ENCODE results near the gene PPM1H.

The PPM1H gene

DNA sequence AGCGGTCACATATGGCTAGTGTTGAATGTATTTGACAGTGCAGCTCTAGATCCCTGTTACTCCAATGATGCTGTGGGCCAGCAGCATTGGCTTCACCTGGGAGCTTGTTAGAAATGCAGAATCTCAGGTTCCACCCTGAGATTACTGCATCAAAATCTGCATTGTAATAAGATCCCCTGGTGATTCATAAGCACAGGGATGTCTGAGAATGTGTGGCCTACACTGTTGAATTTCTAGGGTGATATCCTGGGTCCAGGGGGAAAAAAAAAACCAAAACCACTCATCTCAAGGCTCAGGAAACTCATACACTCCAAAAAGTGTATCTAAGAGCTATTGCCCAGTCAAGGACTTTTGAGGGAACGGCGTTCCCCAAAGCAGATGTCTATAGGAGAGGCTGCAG, 196.8 kb downstream of the PPM1H start:
- H2AFZ ChIP-seq (ENCODE audit: low read length): no peak overlapping the region
- no peak for TF ChIP-seq EZH2 (IDR thresholded peaks at IDR 0.05; ENCODE audit: borderline replicate concordance, low read length)

DNA sequence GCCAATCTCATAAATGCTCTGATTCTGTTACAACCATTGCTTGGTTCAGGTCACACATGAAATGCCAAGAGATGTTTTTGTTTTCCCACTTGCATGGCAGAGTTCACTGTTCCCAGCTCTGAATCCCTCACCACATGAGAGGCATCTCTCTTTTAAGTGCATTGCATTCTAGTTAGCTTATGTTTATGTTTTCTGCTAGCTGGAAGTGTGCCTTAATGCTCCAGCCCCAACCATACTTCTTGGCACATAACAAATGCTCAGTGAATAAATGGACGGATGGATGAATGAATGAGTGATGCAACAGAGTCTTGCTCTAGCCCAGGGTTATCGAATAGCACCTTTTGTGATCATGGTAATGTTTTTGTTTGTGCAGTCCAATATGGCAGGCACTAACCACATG, 197.3 kb downstream of the PPM1H start:
- H3K9ac ChIP-seq (ENCODE audit: low read length): no peak overlapping the region
- no peak overlapping the region for H3K4me2 ChIP-seq (ENCODE audit: low read length)
- no peaks in the 10 kb centered on the region for H4K20me1 ChIP-seq (ENCODE audit: insufficient read depth, low read length)
- H3K27me3 ChIP-seq (ENCODE audit: insufficient read depth, low read length): no peaks in the 10 kb centered on the region
- no peaks in the 10 kb centered on the region for H3K9me2 ChIP-seq (ENCODE audit: low read depth, low read length)
- no peak overlapping the region for H3K27ac ChIP-seq (ENCODE audit: low read depth, low read length, poor library complexity, severe bottlenecking)
- no peaks in the 10 kb centered on the region for H3K9me3 ChIP-seq (ENCODE audit: low read length)
- no peak for TF ChIP-seq EZH2 (IDR thresholded peaks at IDR 0.05; ENCODE audit: borderline replicate concordance, low read length)
- TF ChIP-seq, protein P1, sequence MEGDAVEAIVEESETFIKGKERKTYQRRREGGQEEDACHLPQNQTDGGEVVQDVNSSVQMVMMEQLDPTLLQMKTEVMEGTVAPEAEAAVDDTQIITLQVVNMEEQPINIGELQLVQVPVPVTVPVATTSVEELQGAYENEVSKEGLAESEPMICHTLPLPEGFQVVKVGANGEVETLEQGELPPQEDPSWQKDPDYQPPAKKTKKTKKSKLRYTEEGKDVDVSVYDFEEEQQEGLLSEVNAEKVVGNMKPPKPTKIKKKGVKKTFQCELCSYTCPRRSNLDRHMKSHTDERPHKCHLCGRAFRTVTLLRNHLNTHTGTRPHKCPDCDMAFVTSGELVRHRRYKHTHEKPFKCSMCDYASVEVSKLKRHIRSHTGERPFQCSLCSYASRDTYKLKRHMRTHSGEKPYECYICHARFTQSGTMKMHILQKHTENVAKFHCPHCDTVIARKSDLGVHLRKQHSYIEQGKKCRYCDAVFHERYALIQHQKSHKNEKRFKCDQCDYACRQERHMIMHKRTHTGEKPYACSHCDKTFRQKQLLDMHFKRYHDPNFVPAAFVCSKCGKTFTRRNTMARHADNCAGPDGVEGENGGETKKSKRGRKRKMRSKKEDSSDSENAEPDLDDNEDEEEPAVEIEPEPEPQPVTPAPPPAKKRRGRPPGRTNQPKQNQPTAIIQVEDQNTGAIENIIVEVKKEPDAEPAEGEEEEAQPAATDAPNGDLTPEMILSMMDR (IDR thresholded peaks at IDR 0.05; ENCODE audit: low read length): no peak
- H3K4me3 ChIP-seq (ENCODE audit: low read depth, low read length, poor library complexity, severe bottlenecking): no peak overlapping the region
- H3K36me3 ChIP-seq (ENCODE audit: insufficient read depth, low read length): no peaks in the 10 kb centered on the region
- H3K4me1 ChIP-seq (ENCODE audit: insufficient read depth, low read length, severe bottlenecking): no peaks in the 10 kb centered on the region
- no peaks in the 10 kb centered on the region for H3F3A ChIP-seq (ENCODE audit: insufficient read depth, low read length)
- H2AFZ ChIP-seq (ENCODE audit: low read length): no peak overlapping the region
- H3K79me2 ChIP-seq (ENCODE audit: insufficient read depth, low read length): no peaks in the 10 kb centered on the region

More for the DNA sequence above, 196.8 kb downstream of the PPM1H start:
- no peak overlapping the region for H3K4me3 ChIP-seq (ENCODE audit: low read depth, low read length, poor library complexity, severe bottlenecking)
- H3K9me2 ChIP-seq (ENCODE audit: low read depth, low read length): no peaks in the 10 kb centered on the region
- no peaks in the 10 kb centered on the region for H3K4me1 ChIP-seq (ENCODE audit: insufficient read depth, low read length, severe bottlenecking)
- H3F3A ChIP-seq (ENCODE audit: insufficient read depth, low read length): no peaks in the 10 kb centered on the region
- no peaks in the 10 kb centered on the region for H3K79me2 ChIP-seq (ENCODE audit: insufficient read depth, low read length)
- H3K9me3 ChIP-seq (ENCODE audit: low read length): no peaks in the 10 kb centered on the region
- no peak overlapping the region for H3K4me2 ChIP-seq (ENCODE audit: low read length)
- no peaks in the 10 kb centered on the region for H4K20me1 ChIP-seq (ENCODE audit: insufficient read depth, low read length)
- H3K9ac ChIP-seq (ENCODE audit: low read length): no peak overlapping the region
- H3K36me3 ChIP-seq (ENCODE audit: insufficient read depth, low read length): no peaks in the 10 kb centered on the region
- H3K27ac ChIP-seq (ENCODE audit: low read depth, low read length, poor library complexity, severe bottlenecking): no peak overlapping the region
- no peaks in the 10 kb centered on the region for H3K27me3 ChIP-seq (ENCODE audit: insufficient read depth, low read length)

DNA sequence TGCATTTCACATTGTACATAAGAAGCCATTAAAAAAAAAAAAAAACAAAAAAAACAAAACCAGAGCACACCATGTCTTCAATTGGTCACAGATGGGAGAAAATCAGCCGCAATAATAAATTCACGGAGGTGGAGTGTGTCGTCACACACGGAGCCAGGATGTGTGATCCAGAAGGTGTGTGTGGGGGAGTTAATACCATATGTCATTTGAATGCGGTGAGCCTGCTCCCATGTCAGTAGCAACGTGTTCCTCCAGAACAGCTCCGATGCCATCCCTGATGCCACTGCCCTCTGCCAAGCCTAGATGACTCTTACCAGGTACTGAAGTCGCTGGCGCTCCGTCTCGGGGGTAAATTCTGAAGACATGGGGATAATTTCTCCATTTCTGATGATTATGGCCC, 197.8 kb downstream of the PPM1H start:
- H3K79me2 ChIP-seq (ENCODE audit: insufficient read depth, low read length): no peaks in the 10 kb centered on the region
- H3K9me3 ChIP-seq (ENCODE audit: low read length): no peaks in the 10 kb centered on the region
- no peaks in the 10 kb centered on the region for H4K20me1 ChIP-seq (ENCODE audit: insufficient read depth, low read length)
- no peaks in the 10 kb centered on the region for H3K9me2 ChIP-seq (ENCODE audit: low read depth, low read length)
- H2AFZ ChIP-seq (ENCODE audit: low read length): no peak overlapping the region
- no peaks in the 10 kb centered on the region for H3F3A ChIP-seq (ENCODE audit: insufficient read depth, low read length)
- no peaks in the 10 kb centered on the region for H3K4me1 ChIP-seq (ENCODE audit: insufficient read depth, low read length, severe bottlenecking)
- H3K27ac ChIP-seq (ENCODE audit: low read depth, low read length, poor library complexity, severe bottlenecking): no peak overlapping the region
- no peak overlapping the region for H3K9ac ChIP-seq (ENCODE audit: low read length)
- H3K4me3 ChIP-seq (ENCODE audit: low read depth, low read length, poor library complexity, severe bottlenecking): no peak overlapping the region
- H3K4me2 ChIP-seq (ENCODE audit: low read length): no peak overlapping the region
- TF ChIP-seq EZH2 (IDR thresholded peaks at IDR 0.05; ENCODE audit: borderline replicate concordance, low read length): no peak
- TF ChIP-seq, protein P1 (IDR thresholded peaks at IDR 0.05; ENCODE audit: low read length): no peak
- no peaks in the 10 kb centered on the region for H3K36me3 ChIP-seq (ENCODE audit: insufficient read depth, low read length)
- no peaks in the 10 kb centered on the region for H3K27me3 ChIP-seq (ENCODE audit: insufficient read depth, low read length)

DNA sequence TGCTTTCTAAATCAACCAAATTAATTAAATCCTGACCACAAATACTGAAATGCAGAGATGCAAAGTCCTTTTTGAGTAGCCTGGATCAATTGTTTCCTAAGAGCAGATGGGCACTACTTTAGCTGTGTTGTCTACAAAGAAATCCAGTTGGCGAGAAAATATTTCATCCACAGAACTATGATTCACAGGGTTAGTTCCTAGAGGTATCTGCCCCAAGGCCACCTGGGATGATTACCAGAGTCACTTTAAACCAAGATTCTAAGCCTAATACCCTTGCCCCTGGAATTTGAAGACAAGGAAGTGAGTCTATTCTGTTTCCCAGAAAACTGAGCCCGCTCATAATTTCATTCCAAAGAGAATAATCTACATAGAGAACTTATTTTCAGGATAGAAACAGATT, 198.4 kb downstream of the PPM1H start:
- Histone ChIP-seq H3K4me1 (ENCODE audit: insufficient read depth, low read length, severe bottlenecking) (no peaks in the 10 kb centered on the region), H3K9me2 (ENCODE audit: low read depth, low read length) (no peaks in the 10 kb centered on the region), H2AFZ (ENCODE audit: low read length) (no peak overlapping the region), H3K36me3 (ENCODE audit: insufficient read depth, low read length) (no peaks in the 10 kb centered on the region), H3K4me3 (ENCODE audit: low read depth, low read length, poor library complexity, severe bottlenecking) (no peak overlapping the region), H3K9me3 (ENCODE audit: low read length) (no peaks in the 10 kb centered on the region), H3K27me3 (ENCODE audit: insufficient read depth, low read length) (no peaks in the 10 kb centered on the region), H3K79me2 (ENCODE audit: insufficient read depth, low read length) (no peaks in the 10 kb centered on the region), H3K27ac (ENCODE audit: low read depth, low read length, poor library complexity, severe bottlenecking) (no peak overlapping the region), H3K4me2 (ENCODE audit: low read length) (no peak overlapping the region), H3K9ac (ENCODE audit: low read length) (no peak overlapping the region), H3F3A (ENCODE audit: insufficient read depth, low read length) (no peaks in the 10 kb centered on the region), H4K20me1 (ENCODE audit: insufficient read depth, low read length) (no peaks in the 10 kb centered on the region)
- no peak for TF ChIP-seq EZH2 (IDR thresholded peaks at IDR 0.05; ENCODE audit: borderline replicate concordance, low read length)
- TF ChIP-seq, protein P1 (IDR thresholded peaks at IDR 0.05; ENCODE audit: low read length): no peak

Measured in OCI-LY1 (cell line).